ENCODE measurements around the gene SVOP.
"Not testable (repeated sequence)": the region's sequence is repeated elsewhere in the genome, so short reads cannot be mapped to it uniquely, and the experiment has no call there.

Gene SVOP

GRCh38 chr12:109029411-109029810 lies 8.5 kb upstream of the SVOP start:
- no peak for DNase-seq

DNA sequence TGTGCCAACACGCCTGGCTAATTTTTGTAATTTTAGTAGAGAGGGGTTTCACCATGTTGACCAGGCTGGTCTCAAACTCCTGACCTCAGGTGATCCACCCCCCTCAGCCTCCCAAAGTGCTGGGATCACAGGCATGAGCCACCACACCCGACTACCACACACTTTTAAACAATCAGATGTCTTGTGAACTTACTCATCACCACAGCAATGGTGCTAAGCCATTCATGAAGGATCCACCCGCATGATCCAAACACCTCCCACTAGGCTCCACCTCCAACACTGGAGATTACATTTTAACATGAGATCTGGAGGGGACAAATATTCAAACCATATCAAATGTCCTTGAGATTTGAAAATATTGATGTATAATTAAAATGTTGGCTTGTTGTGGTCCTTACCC lies 7.8 kb upstream of the SVOP start:
- not testable (repeated sequence) for DNase-seq

GRCh38 chr12:109027767-109028166 lies 6.9 kb upstream of the SVOP start:
- no peak for DNase-seq

- no peak for DNase-seq
Observed at GRCh38 chr12:109020146-109020795, 597 bp downstream of the SVOP start.

GRCh38 chr12:109018296-109018695 lies 2.6 kb downstream of the SVOP start:
- no peak for DNase-seq

DNA sequence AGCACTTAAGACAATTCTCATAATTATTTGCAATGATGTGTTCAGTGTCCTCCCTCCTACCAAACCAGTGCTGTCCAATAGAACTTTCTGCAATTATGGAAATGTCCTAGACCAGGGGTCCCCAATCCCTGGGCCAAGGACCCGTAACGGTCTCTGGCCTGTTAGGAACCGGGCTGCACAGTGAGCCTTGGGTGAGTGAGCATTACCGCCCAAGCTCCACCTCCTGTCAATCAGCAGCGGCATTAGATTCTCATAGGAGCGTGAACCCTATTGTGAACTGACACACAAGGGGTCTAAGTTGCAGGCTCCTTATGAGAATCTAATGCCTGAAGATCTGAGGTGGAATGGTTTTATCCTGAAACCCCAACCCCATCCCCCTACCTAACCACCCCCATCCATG lies 3.9 kb downstream of the SVOP start:
- no peak for DNase-seq

GRCh38 chr12:109016016-109016415 lies 4.9 kb downstream of the SVOP start:
- DNase-seq = no peak

DNA sequence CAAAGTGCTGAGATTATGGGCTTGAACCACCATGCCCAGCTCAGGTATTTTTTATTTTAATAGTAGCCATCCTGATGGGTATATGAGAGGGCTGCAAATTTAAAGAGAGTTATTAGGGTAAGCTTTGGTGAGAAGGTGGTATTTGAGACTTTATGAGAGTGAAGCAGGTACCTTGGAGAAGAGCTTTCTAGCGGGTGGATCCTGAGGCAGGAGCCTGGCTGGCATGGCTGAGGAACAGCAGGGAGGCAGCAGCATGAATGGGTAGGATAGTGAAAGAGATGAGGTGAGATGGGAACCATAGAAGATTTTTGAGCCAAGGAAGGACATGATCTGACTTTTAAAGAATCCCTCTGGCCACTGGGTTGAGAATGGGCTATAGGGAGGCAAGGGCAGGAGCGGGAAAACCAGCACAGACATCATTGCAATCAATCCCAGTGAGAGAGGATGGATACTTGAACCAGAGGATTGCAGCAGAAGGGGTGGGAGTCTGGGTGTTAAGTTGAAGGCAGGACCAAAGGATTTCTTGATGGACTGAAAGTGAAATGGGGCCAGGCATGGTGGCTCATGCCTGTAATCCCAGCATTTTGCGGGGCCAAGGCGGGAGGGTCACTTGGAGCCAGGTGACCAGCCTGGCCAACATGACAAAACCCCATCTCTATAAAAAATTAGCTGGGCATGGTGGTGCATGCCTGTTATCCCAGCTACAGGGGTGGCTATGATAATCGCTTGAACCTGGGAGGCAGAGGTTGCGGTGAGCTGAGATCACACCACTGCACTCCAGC lies 5.7 kb downstream of the SVOP start:
- DNase-seq = no peak

- no peak for DNase-seq
Observed at GRCh38 chr12:109010259-109010658, 10.6 kb downstream of the SVOP start.

GRCh38 chr12:109009766-109010165 lies 11.1 kb downstream of the SVOP start:
- DNase-seq = no peak

GRCh38 chr12:109004017-109004416 lies 16.9 kb downstream of the SVOP start:
- no peak for DNase-seq

GRCh38 chr12:108996320-108996719 lies 24.5 kb downstream of the SVOP start:
- DNase-seq = no peak

- DNase-seq = no peak
Observed at GRCh38 chr12:108995370-108995992, 25.4 kb downstream of the SVOP start.

- DNase-seq = not testable (repeated sequence)
Observed at GRCh38 chr12:108990103-108990502, 30.8 kb downstream of the SVOP start.

DNA sequence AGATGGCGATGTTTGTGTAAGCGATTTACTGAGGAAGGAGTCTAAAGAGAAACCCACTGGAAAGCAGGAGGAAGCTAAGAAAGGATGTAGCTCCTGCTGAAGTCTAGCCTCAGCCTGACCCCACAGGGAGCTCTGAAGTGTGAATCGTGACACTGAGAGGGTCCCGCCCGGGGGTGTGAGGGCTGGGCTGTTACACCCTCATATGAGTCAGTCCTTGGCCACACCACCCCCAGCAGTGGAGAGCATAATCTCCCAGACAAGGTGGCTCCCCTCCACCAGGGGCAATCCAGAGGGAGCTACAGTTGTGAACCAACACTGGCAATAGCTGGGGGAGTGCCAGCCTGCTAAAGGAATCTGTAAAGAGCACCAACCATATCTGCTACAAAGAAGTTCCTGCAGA lies 31.5 kb downstream of the SVOP start:
- DNase-seq = no peak

- DNase-seq = no peak
Observed at GRCh38 chr12:108985750-108986149, 35.1 kb downstream of the SVOP start.

- DNase-seq = no peak
Observed at GRCh38 chr12:108983227-108983626, 37.6 kb downstream of the SVOP start.

DNA sequence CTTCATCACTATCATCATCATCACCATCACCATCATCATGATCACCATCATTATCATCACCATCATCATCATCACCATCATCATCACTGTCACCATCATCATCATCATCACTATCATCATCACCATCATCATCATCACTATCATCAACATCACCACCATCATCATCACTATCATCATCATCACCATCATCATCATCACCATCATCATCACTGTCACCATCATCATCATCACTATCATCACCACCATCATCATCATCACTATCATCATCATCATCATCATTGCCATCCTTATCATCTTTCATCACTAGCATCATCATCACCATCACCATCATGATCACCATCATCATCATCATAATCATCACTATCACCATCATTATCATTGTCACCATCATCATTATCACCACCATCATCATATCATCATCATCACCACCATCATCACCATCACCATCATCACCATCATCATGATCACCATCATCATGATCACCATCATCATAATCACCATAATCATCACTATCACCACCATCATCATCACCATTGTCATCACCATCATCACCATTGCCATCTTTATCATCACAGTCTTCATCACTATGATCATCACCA lies 38.1 kb downstream of the SVOP start:
- no peak for DNase-seq

GRCh38 chr12:108981835-108982234 lies 39.0 kb downstream of the SVOP start:
- DNase-seq = no peak

DNA sequence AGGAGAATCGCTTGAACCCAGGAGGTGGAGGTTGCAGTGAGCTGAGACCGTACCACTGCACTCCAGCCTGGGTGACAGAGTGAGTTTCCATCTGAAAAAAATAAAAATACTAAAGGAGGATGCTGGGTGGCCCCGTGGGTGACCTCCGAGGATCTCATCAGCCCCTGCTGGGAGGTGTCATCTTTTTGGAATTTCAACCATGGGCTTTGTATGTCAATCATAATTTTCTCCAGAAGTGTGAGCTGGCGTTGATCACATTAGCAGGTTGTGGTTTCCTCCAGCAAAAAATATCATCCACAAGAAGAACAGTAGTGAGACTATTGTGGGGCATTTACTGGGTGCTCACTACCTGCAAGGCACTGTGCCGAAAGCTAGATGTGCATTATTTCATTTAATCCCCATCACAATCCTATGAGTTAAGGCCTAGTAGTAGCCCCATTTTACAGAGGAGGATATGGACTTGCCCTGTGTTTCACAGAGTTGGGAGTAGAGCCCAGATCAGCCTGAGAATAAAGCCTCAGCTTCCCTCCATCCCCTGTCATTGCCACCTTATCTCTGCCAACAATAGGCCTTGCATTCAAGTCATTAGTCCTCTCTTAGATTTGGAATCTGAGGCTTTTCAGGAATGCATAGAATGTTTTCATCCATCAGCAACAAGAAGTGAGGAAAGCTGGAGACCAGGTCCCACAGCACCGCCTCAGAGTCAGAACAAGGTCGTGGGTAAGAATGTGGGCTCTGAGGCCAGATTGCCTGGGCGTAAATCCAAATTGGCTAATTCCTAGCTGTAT lies 39.8 kb downstream of the SVOP start:
- no peak for DNase-seq

- DNase-seq = no peak
Observed at GRCh38 chr12:108977360-108977759, 43.5 kb downstream of the SVOP start.

DNA sequence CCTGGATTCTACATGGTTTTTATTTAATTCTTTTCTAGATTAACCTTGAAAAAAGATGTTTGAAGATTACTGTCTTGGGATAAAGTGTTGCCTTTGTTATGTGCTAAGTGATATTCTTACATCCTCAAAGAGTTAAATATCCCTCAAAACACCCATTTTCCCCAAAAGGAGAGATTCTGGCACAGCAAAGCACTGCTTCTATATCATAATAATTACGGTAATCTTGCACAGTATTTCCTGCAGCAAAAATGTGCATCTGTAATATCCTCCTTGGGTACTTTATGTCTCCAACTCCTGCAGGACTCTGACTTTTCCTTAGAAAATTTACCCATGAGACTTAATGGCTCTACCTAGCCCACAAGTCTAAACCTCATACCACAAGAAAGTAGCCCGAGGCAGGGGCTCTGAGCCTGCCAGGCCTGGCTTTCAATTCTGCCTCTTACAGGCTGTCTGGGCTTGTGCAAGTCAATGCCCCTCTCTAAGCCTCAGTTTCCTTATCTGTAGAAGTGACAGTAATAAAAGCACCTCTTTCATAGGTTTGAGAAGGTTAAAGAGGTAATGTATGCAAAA lies 45.8 kb downstream of the SVOP start:
- DNase-seq = no peak

Data from activated gamma-delta T cell (primary cell).